ENCODE data around the gene KHDRBS1. TPM values are rescaled to one million over a fixed set of nuclear protein-coding genes. Genes with fewer than 3 reads are reported as not detected.

The KHDRBS1 gene
- total RNA-seq, 6 donors from 2014 or later: 52.4 to 101 (median 91.9) TPM

- Histone ChIP-seq H3K4me1 (peaks cover 0 to 12% (median 7%) of the 10 kb centered on the region in 4 donors), H3K27me3 (no peaks in the 10 kb centered on the region), H3K9me3 (no peaks in the 10 kb centered on the region), H3K27ac (no peak overlapping the region), H3K4me3 (no peak overlapping the region), H3K36me3 (peaks cover 5 to 45% (median 13%) of the 10 kb centered on the region in 4 donors)
- DNase-seq: no peak
- ATAC-seq (ENCODE audit: low FRiP score in 2 of 2): no peak
- 82 to 91% methylated on average over 8 of the region's 8 CpGs for WGBS, 2 donors
- TF ChIP-seq POLR2A (IDR thresholded peaks at IDR 0.05): no peak
Observed at GRCh38 chr1:32031578-32032274, 18.1 kb downstream of the KHDRBS1 start.

- Histone ChIP-seq H3K27me3 (no peaks in the 10 kb centered on the region), H3K9me3 (no peaks in the 10 kb centered on the region), H3K4me1 (peaks cover 0 to 12% (median 6%) of the 10 kb centered on the region in 4 donors), H3K36me3 (peaks cover 5 to 47% (median 19%) of the 10 kb centered on the region in 4 donors), H3K27ac (no peak overlapping the region), H3K4me3 (no peak overlapping the region)
- TF ChIP-seq, protein P1, sequence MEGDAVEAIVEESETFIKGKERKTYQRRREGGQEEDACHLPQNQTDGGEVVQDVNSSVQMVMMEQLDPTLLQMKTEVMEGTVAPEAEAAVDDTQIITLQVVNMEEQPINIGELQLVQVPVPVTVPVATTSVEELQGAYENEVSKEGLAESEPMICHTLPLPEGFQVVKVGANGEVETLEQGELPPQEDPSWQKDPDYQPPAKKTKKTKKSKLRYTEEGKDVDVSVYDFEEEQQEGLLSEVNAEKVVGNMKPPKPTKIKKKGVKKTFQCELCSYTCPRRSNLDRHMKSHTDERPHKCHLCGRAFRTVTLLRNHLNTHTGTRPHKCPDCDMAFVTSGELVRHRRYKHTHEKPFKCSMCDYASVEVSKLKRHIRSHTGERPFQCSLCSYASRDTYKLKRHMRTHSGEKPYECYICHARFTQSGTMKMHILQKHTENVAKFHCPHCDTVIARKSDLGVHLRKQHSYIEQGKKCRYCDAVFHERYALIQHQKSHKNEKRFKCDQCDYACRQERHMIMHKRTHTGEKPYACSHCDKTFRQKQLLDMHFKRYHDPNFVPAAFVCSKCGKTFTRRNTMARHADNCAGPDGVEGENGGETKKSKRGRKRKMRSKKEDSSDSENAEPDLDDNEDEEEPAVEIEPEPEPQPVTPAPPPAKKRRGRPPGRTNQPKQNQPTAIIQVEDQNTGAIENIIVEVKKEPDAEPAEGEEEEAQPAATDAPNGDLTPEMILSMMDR (IDR thresholded peaks at IDR 0.05): no peak
- TF ChIP-seq POLR2A (IDR thresholded peaks at IDR 0.05) (no peak), EP300 (IDR thresholded peaks at IDR 0.05) (no peak), POLR2AphosphoS5 (IDR thresholded peaks at IDR 0.05) (no peak)
- ATAC-seq (ENCODE audit: low FRiP score in 2 of 2) (no peak), DNase-seq (no peak)
- 77 to 86% methylated on average over 2 of the region's 2 CpGs for WGBS, 2 donors
Observed at GRCh38 chr1:32032275-32032615, 18.6 kb downstream of the KHDRBS1 start.

GRCh38 chr1:32035119-32035518, 21.5 kb downstream of the KHDRBS1 start:
- H3K27ac ChIP-seq: no peak overlapping the region
- H3K36me3 ChIP-seq: peaks cover 3 to 75% (median 44%) of the 10 kb centered on the region in 4 donors
- WGBS, 2 donors: 80 to 91% methylated on average over 3 of the region's 3 CpGs

GRCh38 chr1:32040711-32041110, 27.0 kb downstream of the KHDRBS1 start:
- Histone ChIP-seq H3K27ac (no peak overlapping the region), H3K9me3 (no peaks in the 10 kb centered on the region), H3K36me3 (peaks cover 0 to 66% (median 53%) of the 10 kb centered on the region in 4 donors), H3K27me3 (no peaks in the 10 kb centered on the region), H3K4me3 (no peak overlapping the region), H3K4me1 (no peaks in the 10 kb centered on the region)
- 84 to 88% methylated on average over 3 of the region's 3 CpGs for WGBS, 2 donors
- ATAC-seq (ENCODE audit: low FRiP score in 2 of 2) (no peak), DNase-seq (no peak)
- TF ChIP-seq EP300 (IDR thresholded peaks at IDR 0.05): no peak
- no peak for TF ChIP-seq POLR2AphosphoS5 (IDR thresholded peaks at IDR 0.05)
- no peak for TF ChIP-seq POLR2A (IDR thresholded peaks at IDR 0.05)
- TF ChIP-seq, protein P1 (IDR thresholded peaks at IDR 0.05): no peak

More at GRCh38 chr1:32035119-32035518, 21.5 kb downstream of the KHDRBS1 start:
- peaks cover 0 to 5% (median 1%) of the 10 kb centered on the region in 4 donors for H3K4me1 ChIP-seq
- no peaks in the 10 kb centered on the region for H3K27me3 ChIP-seq
- DNase-seq (no peak), ATAC-seq (ENCODE audit: low FRiP score in 2 of 2) (no peak)
- no peak for TF ChIP-seq POLR2AphosphoS5 (IDR thresholded peaks at IDR 0.05)
- TF ChIP-seq, protein P1 (IDR thresholded peaks at IDR 0.05): no peak
- no peaks in the 10 kb centered on the region for H3K9me3 ChIP-seq
- no peak overlapping the region for H3K4me3 ChIP-seq

GRCh38 chr1:32042330-32042729, 28.7 kb downstream of the KHDRBS1 start:
- no peaks in the 10 kb centered on the region for H3K9me3 ChIP-seq
- TF ChIP-seq POLR2AphosphoS5 (IDR thresholded peaks at IDR 0.05) (no peak), EP300 (IDR thresholded peaks at IDR 0.05) (no peak), POLR2A (IDR thresholded peaks at IDR 0.05) (no peak)
- TF ChIP-seq, protein P1 (IDR thresholded peaks at IDR 0.05): no peak
- H3K36me3 ChIP-seq: peaks cover 0 to 71% (median 50%) of the 10 kb centered on the region in 4 donors
- ATAC-seq (ENCODE audit: low FRiP score in 2 of 2) (no peak), DNase-seq (no peak)
- no peak overlapping the region for H3K27ac ChIP-seq
- WGBS, 2 donors: 81 to 87% methylated on average over 5 of the region's 5 CpGs
- H3K27me3 ChIP-seq: no peaks in the 10 kb centered on the region
- H3K4me3 ChIP-seq: no peak overlapping the region
- H3K4me1 ChIP-seq: no peaks in the 10 kb centered on the region
